NCI-H345 treated with DMSO at 0.1 percent for 48 hours (cell line): Measurements from ENCODE around the gene TBX15.

Experiments
- DNase-seq: peaks from one replicate; lab custom pipeline; 2025; ENCODE audit not compliant: unreplicated experiment; lab: John Stamatoyannopoulos, UW

Gene TBX15

DNA sequence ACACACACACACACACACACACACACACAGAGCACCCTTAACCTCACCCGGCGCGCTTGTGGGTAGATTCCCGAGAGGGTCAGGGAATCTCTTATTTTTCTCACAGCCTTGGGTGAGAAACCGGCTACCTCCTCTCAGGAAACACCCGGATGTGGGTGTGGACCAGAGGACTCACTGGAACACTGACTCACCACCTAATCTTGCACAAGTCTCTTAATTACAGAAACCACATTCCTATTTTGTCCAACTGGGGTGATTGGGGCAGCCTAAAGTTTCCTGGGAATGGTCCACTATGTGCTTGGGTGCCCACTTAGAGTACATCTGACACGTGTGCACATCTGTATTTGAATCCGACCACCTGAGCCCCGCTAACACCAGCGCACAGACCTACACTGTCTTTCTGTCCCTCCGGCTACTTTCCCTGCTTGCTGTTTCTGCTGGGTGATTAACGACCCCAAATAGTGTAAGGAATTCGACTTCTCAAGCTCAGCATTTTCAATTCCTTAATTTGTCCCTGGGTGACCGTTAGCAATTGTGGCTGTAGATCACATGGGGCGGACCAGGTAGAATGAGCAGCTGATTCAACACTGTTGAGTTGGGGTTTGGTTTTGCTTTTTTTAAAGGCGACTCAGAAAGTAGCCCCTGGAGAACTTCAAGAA, 14.0 kb upstream of the TBX15 start:
- DNase-seq, result no peak

DNA sequence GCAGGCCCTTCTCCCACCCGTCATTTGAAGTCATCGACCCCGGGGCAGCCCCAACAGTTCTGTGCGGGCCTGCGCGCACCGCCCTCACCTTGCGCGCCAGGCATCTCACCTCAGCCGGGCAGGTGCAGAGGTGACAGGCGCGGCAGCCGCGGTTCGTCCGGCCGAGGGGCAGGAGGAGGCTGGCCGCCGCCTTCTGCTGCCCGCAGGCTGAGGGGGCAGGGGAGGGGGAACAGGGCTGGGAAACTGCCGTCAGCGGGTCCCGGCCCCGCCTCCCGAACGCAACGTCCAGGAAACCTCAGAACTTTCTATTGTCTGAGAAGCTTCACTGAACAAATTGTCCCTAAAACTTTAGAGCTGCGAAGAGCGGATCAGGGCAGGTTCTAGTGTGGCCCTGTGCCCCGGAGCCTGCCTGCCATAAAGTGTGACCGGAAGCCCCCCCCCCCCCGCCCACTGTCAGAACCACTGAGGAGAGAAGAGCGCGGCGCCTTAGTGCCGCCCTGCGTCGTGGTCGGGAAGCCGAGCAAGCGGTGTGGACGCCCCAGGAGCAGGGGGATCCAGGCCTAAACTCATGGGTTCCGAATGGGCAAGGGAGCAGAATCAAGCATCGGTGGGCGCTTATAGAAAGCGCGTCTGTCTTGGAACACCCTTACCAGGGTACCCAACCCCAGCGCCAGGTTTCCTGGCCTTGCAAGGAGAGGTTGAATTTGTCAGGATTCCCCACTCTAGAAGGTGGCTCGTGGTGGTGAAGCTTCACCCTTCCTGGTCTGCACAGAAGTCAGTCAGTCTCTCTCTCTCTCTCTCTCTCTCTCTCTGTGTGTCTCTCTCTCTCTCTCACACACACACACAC, 13.3 kb upstream of the TBX15 start:
- DNase-seq, result no peak

DNA sequence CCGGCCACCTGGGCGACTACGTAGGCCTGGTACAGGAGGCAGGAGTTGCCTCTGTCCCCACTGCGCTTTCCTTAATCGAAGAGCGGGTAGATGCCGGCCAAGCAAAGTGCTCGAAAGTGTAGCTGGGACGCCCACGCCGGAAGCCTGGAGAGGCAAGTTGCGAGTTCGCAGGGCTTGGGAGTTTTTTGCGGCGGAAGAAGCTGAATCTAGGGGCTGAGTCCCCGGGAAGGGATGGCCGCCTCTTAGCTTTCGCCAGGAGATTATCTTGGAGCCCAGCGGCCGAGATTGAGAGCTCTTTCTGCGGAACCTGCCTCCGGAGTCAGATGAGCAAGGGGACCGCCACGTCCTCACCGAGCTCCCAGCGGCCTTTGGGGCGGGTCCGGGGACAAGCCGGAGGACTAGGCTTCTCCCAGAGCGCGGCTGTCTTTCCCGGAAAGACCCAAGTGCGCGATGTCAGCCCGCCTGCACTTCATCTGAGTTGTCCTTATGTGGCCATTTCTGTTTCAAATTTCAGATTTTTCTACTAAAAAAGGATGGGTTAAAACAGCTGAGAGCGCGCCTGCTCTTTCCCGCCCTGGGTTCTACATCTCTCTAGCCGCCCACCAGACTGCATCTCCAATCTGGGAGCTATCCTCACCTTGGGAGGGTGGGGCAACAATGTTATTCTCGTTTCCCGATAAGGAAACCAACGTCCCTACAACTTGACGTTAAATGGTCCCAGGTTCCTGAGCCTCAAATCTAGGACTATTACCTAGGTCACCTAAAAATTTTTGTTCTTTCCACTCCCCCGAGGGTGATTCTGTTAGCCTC, 12.4 kb upstream of the TBX15 start:
- no peak for DNase-seq

DNA sequence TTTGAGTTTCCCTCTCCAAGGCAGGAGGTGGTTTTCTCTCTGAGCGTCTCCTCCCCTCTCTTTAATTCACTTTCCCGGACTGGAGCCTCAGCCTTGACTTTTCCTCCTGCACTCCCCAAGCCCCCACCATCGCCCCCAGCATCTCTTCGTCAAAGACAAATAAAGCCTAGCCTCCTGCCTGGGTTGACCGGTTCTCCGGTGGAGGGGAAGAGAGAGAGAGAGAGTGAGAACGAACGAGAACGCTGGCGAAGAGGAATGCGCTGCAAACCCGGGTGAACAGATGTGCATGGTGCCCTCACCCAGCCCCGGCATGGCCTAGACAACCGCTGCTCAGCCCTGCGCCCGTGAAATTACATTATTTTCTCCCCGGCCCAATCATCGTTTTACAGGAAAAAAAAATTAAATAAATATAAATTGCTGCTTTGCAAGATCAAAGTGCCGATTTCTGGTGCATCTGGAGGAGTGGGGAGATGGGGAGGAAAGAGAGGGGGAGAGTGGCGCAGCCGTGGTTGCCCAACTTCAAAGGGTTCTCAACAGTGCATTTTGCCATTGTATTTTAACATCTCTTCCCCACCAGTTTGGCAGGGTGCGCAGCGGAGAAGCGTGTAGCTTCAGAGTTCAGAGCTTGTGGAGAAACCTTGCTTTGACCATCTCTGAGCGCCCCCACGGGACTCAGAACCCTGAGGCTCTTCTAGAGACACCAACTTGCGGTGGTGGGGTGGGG, 11.4 kb upstream of the TBX15 start:
- DNase-seq, result no peak

DNA sequence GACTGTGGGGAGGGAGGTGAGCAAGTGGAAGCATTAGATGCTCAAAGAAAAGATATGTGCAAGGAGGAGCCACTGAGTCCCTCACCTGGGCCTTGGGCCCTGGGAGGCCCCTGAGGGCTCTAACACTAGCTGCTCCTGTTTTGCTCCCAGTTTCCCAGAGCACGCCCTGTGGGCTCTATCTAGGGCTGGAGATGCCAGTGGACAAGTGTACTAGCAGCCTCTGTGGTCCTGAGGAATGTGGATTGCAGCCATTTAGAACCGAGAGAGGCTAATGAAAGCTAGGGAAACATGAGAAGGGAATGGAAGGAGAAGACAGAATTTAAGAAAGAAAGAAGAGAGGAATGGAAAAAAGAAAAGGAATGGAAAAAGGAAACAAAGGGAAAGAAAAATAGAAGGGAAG, 10.0 kb upstream of the TBX15 start:
- DNase-seq, result no peak

DNA sequence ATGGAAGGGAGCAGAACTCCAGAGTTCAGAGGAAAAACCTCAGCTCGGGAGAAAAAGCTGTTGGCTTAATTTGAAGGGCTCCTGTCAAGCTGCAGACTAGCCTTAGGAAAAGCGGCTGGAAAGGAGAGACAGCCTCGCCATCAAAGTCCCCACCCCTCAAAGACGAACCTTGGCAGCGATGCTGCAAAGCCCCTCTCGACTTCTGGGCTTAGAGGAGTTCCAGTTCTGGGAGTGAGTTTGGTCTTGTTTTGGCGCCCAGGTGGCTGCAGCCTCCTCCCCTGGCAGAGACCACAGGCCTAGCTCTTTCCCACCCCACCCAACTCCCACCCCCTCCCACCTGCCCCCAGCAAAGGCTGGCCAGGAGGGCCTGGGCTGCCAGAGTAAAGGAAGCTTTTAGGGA, 9.1 kb upstream of the TBX15 start:
- DNase-seq, result no peak

DNA sequence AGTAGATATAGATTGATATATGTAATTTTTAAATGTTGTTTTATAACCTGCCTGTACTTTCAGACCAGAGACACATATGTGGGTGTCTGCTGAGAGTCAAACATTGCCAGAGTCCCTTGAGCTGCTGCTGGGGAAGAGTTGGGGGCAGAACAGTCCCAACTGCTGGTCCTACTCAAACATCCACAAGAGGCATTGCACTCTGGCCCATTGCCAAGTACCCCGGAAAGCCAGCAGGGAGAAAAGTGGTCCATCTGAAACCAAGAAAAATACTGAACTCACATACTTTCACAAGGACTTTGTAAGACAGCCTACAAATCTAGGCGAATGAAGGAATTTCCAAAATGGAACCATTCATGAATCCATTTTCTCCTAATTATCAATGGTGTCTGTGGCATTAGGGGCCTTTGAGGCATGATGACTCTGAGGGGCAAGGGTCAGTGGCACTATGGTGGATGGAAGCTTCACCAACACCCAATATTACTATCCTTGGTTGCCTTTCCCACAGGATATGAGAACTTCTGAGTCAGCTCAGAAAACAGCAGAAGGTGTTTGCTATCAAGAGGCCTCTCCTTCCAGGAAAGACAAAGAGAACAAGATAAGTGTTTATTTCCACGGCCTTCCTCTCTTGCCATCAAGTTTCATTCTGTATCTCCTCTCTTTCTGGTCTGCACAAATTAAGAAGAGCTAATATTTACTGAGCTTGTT, 7.3 kb upstream of the TBX15 start:
- DNase-seq, result no peak

DNA sequence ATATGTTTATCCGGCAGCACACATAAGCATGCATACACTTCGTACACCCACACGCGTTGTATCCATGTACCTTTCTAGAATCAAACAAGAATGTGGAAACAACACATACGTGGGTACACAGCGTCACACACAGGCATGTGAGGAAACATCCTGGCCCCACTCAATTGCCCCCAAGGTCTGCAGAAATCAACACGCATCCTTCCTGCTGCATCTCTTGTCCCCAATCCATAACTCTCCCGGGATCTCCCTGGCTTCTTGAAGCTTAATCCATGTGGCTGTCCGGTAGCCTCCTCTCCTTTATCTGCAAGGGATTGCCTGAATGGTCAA, 5.5 kb upstream of the TBX15 start:
- no peak for DNase-seq

DNA sequence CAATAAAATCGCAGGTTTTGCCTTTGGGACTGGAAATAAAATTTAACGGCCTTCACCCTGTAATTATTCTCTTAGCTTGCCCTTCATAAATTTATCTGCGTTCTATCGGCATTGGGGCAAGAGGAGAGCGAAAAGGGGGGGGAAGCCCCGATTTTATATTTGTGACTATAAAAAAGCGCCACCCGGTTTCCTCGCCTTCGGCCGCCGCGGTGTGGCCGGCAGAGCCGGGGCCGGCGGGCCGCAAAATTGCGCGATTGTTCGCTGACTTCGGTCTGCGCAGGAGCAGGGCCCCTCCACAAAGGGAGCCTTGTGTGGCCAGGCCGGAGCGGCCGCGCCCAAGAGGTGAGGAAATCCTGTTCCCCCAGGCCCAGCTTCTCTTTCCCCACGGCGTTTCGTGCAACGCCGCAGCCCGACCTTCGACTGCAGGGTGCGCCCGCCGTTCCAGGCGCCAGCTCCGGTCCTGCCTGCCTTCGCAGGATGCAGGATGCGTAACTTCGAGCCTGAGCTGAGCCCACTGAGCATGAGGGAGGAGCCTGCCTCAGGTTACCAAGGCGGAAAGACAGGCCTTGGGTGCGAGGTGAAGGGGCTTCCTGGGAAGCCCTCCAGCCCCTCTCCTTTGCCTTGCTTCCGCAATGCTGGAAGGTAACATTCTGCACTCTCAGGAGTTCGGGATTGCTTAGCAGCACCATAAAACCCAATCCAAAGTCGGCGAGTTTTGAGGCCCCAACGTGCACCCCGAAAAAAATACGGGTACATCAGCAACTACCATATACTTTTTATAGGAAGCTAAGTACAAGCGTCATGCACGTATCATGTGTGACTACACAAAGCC, 4.9 kb upstream of the TBX15 start:
- DNase-seq, result no peak

DNA sequence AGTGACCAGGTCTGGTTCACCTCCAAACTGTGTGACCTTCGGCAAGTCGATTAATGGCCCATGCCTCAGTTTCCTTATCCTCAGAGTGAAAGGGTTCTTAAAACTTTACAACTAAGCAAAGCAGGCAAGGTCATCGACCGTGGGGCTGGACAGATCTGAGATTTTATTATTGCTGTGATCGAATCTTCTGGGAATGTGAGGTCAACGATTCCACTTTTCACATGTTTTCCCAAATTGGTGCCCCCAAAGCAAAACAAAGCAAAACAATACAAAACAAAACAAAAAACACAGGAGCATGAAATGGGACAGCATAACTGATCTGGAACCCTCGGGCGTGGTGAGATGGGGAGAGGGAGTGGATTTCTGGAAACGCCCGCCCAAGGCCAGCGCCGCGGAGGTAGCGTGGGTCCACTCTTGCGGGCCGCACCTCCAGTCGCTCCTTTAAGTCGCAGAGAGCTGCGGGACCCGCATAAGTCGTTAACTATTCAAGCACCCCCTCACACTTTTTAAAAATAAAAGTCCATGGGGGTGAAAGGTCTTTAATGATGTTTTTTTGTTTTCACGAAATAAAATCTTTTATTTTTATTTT, 4.2 kb upstream of the TBX15 start:
- DNase-seq, result no peak

DNA sequence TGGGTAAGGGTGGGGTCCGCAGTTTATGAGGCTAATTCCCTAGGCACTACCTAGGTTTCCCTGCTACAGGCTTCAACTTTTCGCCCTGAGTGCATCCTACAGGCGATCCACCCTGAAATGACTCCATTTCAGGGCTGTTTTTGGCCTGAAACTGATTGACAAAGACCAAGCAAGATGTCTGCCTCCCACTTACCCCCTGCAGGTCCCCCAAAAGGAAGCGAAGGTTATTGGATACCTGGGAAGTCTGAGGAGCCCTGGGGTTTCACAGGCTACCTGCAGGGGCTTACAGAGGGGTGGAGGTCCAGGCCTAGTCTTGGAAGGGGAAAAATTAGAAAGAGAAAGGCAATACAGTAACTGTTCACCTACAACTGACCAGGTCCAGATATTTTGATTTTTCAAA, 3.3 kb upstream of the TBX15 start:
- no peak for DNase-seq

DNA sequence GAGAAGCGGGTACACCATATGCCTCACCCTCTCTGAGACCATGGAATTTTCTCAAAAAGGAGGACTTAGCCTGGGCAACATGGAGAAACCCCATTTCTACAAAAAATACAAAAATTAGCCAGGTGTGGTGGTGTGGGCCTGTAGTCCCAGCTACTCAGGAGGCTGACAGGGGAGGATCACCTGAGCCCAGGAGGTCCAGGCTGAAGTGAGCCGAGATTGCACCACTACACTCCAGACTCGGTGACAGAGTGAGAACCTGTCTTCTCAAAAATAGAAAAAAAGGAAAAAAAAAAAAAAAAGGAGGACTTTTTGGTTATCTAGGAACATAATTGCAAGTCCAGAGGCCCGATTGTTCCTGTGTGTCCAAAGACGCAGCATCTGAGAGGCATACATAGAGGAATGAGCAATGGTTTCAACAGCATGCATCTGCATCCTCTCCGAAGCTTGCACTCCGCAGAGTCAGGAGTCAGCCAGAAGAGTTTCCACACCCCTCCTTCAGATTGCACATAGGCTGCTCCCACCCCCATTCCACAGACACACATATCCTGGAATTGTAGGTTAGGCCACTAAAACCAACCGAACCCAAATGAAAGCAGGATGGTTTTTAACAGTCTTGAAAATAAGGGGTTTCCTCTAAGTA, 2.5 kb upstream of the TBX15 start:
- no peak for DNase-seq

DNA sequence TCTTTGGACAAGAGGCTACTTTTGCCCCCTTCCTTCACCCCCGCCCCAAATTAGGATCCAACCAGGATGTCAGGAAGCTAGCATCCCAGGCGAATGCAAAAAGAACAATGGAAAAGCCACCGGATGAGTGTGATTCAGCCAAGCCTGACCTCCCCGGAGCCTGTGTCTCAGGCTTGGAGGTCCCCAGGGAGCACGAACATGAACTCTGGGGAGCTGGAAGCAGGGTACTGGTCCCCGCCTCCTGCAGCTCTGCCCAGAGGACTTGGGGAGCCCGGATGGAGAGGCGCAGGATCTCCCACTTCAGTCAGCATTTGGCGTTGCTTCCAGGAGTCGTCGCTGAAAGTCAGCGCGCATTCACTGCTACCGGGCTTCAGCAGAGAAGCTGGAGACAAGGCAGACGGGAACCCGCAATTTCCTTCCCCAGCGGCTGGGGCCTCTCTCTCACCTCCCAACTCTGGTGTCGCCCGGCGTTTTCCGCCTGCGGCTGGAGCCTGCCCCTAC, 1.8 kb upstream of the TBX15 start:
- no peak for DNase-seq

DNA sequence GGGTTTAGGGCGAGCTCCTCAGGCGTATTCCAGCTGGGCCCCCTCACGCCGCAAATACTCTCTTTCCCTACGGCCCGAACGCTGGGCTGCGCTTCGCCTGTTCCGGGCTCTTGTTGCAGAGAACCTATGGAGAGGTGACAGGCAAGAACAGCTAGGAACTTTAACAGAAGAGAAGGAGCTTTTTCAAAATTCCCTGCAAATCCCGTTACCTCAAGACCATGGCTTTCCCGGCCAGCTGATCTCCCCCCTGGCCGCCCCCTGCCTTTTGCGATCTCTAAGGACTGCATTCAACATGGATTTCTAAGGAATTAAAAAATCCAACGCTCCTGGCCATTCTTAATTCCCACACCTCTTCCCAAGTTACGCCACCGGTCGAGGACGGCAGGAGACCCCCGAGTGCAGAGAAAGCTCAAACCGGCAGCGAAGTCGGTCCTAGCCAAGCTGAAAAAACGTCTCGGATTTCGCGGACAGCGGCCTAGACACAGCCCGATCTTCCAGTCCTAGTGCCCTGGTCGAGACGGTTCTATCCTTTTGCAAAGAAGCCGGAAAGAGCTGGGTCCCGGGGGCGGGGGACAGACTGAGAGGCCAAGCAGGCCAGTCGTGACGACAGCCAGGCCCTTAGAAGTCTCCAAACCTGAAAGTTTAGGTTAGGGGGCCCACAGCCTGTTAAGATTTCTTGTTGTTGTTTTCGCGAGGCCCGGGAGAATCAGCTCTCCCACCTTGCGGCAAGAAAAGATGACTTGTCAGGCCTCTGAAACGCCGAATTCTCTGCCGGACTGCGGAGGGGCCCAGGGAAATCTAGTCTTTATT, 1.1 kb upstream of the TBX15 start:
- DNase-seq, result no peak

DNA sequence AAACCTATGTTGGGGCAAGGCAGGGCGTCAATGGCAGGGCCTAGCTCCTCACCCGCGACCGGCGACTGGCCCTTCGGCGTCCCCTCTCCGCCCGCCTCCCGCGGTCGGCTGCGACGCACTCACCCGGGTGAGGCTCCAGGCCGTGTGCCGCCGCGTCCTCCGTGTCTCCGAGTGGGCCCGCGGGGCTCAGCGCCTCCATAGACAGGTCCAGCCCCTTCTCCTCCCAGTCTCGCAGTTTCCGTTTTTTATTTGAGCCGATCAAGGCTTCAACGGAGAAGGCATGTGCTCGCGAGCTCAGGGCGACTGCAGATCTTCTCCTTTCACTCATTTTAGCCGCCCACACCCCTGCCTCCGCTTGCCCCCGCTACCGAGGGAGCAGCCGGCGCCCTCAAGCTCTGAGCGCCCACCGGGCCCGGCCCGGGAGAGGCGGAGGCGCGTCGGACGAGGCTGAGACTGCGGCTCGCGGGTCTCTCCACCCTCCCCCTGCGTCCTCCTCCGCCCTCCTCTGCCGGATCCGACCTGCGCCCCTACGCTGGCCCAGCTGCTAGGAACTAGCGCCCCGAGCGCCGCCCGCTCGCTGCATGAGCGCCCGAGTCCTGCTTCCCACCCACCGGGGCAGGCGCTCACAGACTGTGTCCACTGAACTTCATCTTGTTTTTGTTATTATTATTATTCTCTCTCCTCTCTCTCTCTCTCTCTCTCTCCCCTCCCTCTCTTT, 516 bp downstream of the TBX15 start:
- no peak for DNase-seq

DNA sequence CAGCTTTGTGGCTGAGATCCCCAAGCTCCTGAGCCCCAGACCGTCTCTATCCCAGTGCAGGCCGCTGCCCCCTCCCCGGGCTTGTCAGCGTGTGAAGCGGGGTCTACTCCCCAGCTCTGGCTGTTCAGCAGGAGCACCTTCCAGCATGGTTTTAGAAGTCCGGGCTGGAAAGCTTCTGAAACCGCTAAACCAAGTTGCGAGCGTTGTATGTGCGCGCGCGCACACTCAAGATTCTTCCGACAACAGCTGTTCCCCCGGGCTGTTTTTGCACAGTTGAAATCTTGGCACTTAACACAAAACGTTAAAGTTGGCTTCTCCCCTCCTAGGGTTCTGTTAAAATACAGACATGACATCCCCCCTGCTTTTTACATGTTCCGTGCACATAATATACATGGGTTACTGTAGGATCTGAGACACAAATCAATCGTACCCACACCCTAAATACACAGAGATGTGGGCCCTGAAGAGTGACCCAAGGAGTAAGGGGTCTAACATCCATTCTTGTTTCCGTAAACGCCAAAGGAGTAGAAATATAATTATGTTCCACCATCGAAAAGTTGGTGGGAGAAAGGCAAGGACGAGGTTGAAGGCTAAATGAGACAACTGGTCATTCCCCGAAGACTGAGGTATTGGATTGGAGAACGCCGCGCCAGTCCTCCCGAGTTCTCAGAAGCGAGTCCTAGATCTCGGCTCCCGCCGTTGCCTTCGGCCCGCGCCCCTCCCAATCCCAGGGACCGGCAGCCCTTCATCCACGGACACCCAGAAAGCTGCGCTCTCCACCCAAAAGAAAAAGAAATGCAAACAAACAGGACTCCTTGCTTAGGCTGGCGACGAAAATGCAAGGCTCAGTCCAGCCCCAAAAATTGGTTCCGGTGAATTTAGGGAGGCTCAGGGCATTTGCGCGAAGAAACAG, 1.3 kb downstream of the TBX15 start:
- no peak for DNase-seq
